Dendritic cell treated with granulocyte-macrophage colony-stimulating factor and Interleukin-4, amounts not matched to agents 40 ng/mL and 50 ng/mL, for 4 days (primary cell): Measurements from ENCODE around the gene PHACTR3.

Experiments used
- H3K27ac Mint-ChIP-seq: one replicate; pipeline ENCODE4 v1.8.0; 2022; ENCODE audit warnings: mild to moderate bottlenecking, mixed read lengths
- H3K27me3 Mint-ChIP-seq: one replicate; pipeline ENCODE4 v1.8.0; 2022; ENCODE audit warnings: mild to moderate bottlenecking, mixed read lengths
- H3K36me3 Mint-ChIP-seq: one replicate; pipeline ENCODE4 v1.8.0; 2022; ENCODE audit warnings: low read depth, mixed read lengths
- H3K4me1 Mint-ChIP-seq: one replicate; pipeline ENCODE4 v1.8.0; 2022; ENCODE audit warnings: low read depth, mixed read lengths
- H3K4me3 Mint-ChIP-seq: one replicate; pipeline ENCODE4 v1.8.0; 2022; ENCODE audit warnings: mild to moderate bottlenecking, moderate library complexity, mixed read lengths
- H3K9me3 Mint-ChIP-seq: one replicate; pipeline ENCODE4 v1.8.0; 2022; ENCODE audit warnings: mixed read lengths
- intact Hi-C: fragments of 100-400 bp; cut with micrococcal nuclease; formaldehyde crosslinking; loops from one replicate; pipeline ENCODE4 v1.15.0; 2022

Gene PHACTR3

DNA sequence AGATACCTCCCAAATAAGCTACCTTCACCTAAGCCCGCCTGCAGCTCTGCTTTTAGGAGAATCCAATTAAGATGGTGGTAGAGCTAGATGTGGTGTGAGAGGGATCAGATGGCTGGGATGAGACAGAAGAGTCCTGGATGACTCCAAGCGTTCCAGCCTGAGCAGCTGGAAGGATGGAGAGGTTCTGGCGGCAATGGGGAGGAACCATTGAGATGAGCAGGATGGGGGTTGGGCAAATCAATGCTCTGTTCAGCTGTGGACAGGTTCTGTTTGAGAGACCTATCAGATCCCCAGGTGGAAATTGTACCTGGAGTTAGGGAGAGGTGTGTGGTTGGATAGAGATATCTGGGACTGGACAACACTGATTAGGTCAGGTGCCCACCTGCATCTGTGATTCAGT, 23.0 kb downstream of the PHACTR3 start:
- Mint-ChIP-seq H3K4me1 (no peaks in the 10 kb centered on the region), H3K9me3 (no peaks in the 10 kb centered on the region), H3K36me3 (no peaks in the 10 kb centered on the region), H3K27ac (no peak overlapping the region), H3K27me3 (peaks cover 10% of the 10 kb centered on the region), H3K4me3 (no peak overlapping the region)
- intact Hi-C loops, result no loop called here

DNA sequence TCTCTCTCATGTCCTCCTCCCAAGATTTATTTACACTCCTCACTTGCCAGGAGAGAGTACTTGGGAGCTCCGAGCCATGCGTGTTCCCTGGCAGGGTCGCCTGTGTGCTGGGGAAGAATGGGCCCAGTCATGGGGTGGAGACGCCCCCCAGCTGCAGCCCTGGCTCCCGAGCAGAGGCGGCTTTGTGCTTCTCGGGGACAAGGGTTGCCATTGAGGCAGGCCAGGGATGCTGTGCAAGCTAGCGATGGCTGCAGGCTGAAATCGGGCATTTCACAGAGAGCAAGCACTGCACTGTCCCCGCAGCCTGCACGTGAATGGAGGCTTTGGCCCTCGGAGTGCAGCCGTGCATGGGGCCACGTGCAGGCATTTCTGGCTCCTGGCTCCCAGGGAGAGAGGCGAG, 23.8 kb downstream of the PHACTR3 start:
- Mint-ChIP-seq H3K9me3 (no peaks in the 10 kb centered on the region), H3K27ac (no peak overlapping the region), H3K4me1 (no peaks in the 10 kb centered on the region), H3K27me3 (peaks cover 13% of the 10 kb centered on the region), H3K36me3 (no peaks in the 10 kb centered on the region), H3K4me3 (no peak overlapping the region)
- intact Hi-C loops, result no loop called here

DNA sequence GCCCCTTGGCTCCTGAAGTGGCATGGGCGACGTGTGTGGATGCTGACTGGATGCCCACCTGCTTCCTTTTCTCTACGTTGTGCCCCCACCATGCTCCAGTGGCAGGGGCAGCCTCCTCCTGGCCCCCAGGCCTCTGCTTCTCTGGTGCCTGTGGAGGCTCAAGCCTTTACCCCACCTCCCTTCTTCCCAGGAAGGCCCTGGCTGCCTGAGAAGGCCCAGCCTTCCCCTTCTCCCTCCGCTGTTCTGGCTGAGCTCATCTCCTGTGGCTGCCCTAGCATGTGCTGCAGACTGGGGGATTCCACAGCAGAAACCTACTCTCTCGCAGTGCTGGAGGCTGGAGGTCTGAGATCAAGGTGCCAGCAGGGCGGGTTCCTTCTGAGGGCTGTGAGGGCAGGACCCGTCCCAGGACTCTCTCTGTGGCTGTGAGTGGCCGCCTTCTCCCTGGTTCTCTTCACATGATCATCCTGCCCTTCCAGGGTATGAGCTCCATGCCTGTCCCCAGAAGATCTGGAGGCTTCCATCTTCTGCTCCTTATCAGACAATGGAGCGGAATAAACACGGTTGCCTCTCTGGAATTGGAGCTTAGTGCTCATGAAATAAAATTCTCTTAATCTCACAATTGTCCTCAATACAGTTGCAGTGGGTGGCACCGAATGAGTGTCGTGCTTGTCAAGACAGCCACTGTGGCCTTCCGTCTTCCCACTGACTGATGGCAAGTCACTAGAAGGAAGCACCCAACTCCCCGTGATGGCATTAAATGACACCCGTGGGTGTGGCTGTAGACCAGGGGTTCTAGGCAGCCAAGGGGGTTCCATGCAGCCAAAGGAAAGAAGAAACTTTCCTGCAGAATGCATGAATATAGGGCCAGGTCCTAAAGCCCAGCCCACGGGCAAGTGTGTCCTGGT, 25.1 kb downstream of the PHACTR3 start:
- intact Hi-C loops, result no loop called here
- Mint-ChIP-seq H3K27me3 (peaks cover 13% of the 10 kb centered on the region), H3K4me1 (no peaks in the 10 kb centered on the region), H3K9me3 (no peaks in the 10 kb centered on the region), H3K36me3 (no peaks in the 10 kb centered on the region), H3K27ac (no peak overlapping the region), H3K4me3 (no peak overlapping the region)

DNA sequence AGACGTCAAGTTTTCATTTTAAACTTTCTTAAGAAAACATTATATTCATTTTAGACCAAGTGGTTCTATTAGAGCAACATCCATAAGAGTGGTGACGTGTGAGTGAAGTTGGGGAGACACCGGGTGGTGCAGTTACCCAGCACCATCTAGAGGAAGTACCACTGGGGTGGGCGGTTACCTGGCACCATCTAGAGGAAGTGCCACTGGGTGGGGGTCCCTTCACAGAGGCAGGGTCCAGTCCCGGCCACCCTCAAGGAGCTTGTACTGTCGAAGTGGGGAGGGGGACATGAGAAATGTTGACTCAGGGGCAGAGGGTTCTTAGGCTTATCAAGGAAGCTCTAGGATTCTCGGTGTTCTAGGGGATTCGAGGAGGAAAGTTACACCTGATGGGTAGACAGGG, 26.2 kb downstream of the PHACTR3 start:
- no peak overlapping the region for H3K27ac Mint-ChIP-seq
- H3K4me3 Mint-ChIP-seq, result no peak overlapping the region
- no peaks in the 10 kb centered on the region for H3K36me3 Mint-ChIP-seq
- no peaks in the 10 kb centered on the region for H3K9me3 Mint-ChIP-seq
- no peaks in the 10 kb centered on the region for H3K4me1 Mint-ChIP-seq
- intact Hi-C loops, result no loop called here
- H3K27me3 Mint-ChIP-seq, result peaks cover 13% of the 10 kb centered on the region

DNA sequence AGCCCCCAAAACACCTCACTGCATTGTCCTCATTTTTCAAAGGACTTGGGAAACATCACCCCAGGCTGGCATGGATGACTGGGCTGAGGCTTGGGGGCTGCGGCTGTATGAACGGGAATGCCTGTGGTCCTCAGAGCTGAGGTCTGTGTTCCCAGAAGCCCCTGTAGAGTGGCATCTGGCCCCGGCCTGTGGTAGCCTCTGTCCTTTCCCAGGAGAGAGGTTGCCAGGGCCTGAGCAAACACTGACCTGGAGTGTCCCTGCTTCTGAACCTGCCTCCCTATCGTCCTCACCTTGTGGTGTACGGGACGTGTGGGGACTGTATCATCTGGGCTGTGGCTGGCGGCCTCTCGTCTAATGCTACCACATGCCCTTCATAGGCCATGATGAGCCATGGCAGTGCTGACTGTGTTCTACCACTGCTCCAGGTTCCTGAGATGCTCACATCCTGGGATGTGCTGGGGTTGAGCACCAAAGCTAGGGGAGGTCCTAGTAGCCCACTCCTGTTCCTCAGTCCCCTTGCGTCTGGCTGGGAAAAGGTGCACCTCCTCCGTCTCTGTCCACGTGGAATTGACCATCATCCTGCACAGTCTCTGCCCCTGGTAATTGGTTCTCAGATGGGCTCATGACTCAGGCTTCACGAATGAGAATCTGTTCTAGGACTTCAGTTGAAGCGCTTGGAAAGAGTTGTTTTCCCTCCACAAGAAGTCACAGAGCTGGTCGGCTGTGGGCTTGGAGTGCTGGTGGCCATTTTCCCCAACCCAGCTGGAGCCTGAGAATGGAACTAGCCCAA, 27.6 kb downstream of the PHACTR3 start:
- Mint-ChIP-seq H3K27me3 (peaks cover 8% of the 10 kb centered on the region), H3K36me3 (no peaks in the 10 kb centered on the region), H3K27ac (no peak overlapping the region), H3K9me3 (no peaks in the 10 kb centered on the region), H3K4me1 (no peaks in the 10 kb centered on the region), H3K4me3 (no peak overlapping the region)
- intact Hi-C loops, result no loop called here

DNA sequence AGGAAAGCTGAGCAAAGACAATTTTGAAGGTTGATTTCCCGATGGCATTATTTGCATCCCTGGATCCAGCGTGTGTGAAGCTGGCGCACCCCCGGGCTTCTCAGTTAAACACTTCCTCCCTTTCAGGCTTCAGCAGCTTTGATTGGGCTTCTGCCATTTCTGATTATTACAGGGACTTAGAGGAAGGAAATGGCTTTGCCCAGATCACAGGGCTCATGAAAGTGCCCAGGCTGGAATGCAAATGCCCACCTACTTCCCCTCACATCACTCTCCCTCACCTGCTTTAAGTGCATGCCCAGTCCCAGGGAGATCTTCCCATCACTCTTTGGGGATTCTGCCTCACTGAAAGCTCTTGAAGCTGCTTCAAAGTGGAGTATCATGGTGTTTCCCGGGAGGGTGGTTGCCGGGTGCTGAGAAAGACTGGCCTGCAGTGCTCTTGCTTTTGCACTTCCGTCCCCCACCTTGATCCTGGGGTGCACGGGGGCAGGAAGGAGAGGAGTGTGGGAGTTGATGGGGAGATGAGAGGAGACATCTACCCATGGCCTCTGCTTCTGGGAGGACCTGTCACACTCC, 28.3 kb downstream of the PHACTR3 start:
- Mint-ChIP-seq H3K4me1 (no peaks in the 10 kb centered on the region), H3K9me3 (no peaks in the 10 kb centered on the region), H3K36me3 (no peaks in the 10 kb centered on the region), H3K27ac (no peak overlapping the region), H3K27me3 (peaks cover 9% of the 10 kb centered on the region), H3K4me3 (no peak overlapping the region)
- intact Hi-C loops, result no loop called here

DNA sequence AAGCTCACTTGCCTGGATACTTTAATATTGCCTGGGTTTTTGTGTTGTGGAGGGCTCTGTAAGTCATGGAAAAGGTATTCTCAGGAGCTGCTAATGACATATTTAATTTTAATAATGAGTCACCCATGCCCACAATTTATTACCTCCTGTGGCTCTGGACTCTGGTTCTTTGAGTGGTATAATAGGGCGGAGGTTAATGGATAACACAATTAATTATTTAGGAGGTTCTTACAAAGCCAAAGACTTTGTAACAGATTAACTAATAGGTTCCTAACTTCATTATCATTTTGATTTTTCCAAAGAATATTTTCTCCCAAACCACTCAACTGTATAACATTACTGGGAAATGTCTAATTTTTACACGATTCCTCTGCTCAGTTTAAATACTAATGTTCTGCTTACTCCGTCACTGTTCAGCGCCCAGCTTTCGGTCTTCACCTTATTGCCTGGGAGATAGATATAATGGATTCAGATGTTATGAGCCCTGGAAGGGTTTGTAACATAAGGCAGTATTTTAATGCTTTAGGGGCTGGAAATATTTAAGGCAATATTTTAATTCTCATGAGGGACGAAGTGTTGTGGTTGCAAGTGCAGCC, 29.4 kb downstream of the PHACTR3 start:
- H3K9me3 Mint-ChIP-seq, result no peaks in the 10 kb centered on the region
- intact Hi-C loops, result no loop called here
- peaks cover 9% of the 10 kb centered on the region for H3K27me3 Mint-ChIP-seq
- H3K36me3 Mint-ChIP-seq, result no peaks in the 10 kb centered on the region
- no peak overlapping the region for H3K27ac Mint-ChIP-seq
- no peak overlapping the region for H3K4me3 Mint-ChIP-seq
- H3K4me1 Mint-ChIP-seq, result no peaks in the 10 kb centered on the region

DNA sequence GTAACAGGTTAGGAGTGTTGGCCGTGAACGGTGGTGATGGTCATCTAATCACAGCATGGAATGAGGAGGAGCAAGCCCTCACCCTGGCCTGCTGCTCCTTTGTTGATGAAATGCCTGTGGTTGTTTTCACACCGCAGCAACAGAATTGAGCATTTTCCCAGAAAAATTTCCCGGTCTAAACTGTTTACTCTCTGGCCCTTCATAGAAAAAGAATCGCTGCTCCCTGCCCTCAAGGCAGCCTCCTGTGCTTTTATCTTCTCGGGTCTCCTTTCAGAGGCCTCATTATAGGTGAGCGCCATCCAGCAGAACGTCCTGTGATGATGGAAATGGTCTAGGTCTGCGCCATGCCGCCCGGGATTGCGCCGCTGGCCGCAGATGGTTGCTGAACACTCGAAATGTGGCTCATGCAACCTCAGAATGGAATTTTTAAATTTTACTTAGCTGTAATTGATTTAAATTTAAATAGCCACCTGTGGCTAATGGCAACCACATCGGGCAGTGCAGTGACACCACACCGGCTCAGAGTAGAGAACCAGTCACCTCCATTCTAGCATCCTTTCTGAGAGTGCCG, 30.2 kb downstream of the PHACTR3 start:
- H3K36me3 Mint-ChIP-seq, result no peaks in the 10 kb centered on the region
- no peak overlapping the region for H3K4me3 Mint-ChIP-seq
- peaks cover 12% of the 10 kb centered on the region for H3K27me3 Mint-ChIP-seq
- H3K27ac Mint-ChIP-seq, result no peak overlapping the region
- intact Hi-C loops, result no loop called here
- no peaks in the 10 kb centered on the region for H3K9me3 Mint-ChIP-seq
- H3K4me1 Mint-ChIP-seq, result no peaks in the 10 kb centered on the region

DNA sequence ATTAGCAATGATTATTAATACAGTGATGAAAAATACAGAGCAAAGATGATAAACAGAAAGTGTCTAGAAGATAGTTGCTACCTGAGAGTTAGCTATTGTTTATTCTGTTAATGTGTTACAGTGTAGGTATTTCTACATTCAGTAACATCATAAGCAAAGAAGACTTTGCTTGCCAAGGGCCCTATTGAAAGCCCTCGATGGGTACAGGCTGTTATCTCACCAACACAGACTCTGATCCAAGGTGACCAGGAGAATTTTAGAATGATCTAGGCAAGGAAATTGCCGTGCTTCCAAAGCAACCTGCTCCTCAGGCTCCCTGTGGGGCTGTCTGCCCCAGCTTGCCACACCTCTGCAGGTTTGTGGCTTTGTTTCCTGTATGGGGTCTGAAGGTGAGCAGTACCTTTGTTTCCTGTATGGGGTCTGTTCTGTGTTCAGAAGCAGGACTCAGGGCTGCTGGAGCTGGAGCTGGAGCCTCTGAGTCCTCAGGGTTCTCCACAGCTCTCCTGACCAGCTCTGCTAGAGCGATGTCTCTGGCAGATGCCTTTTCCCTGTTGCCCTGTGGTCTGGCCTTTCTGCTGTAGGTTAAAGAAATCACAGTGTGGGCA, 32.5 kb downstream of the PHACTR3 start:
- Mint-ChIP-seq H3K27ac (no peak overlapping the region), H3K36me3 (no peaks in the 10 kb centered on the region), H3K9me3 (no peaks in the 10 kb centered on the region), H3K4me1 (no peaks in the 10 kb centered on the region), H3K27me3 (peaks cover 12% of the 10 kb centered on the region), H3K4me3 (no peak overlapping the region)
- intact Hi-C loops, result no loop called here

DNA sequence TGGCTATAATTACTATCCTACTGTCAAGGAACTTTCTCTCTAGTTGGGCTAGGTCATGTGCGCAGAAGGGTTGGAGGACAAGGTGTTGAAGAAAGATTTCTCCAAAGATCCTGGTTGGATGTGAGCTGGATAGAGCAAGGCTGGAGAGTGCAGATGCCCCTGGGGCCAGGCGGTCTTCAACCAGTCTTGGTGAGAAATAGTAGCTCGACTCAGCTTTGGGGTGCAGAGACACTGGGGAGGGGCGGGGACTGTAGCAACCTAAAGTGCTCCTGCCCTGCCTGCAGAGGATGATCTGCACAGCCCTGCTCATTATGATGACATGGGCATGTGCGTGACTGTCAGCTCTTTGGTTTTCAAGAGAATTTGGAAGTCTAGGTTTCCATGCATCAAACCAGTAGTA, 35.9 kb downstream of the PHACTR3 start:
- Mint-ChIP-seq H3K27me3 (peaks cover 24% of the 10 kb centered on the region), H3K36me3 (no peaks in the 10 kb centered on the region), H3K27ac (no peak overlapping the region), H3K9me3 (no peaks in the 10 kb centered on the region), H3K4me3 (no peak overlapping the region), H3K4me1 (no peaks in the 10 kb centered on the region)
- intact Hi-C loops, result no loop called here

DNA sequence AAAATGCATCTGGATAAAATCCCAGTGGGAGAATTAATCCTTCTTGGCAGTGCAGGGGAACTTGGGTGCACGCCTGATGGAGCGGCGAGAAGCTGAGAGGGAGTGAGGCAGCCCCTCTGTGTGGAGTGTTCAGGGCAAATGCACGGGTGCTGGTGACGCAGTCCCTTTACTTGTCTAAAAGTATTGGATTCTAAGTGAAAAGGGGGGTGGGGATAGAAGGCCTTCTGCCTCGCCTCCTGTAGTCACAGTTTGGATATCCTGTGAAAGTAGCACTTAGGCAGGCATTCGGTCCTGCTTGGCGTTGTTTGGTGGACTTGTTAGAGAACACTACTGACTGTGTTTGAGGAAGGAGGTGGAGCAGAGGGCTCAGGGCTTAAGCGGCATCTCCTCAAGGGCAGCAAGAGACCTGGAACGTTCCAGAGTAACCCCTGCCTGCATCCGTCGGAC, 39.3 kb downstream of the PHACTR3 start:
- no peaks in the 10 kb centered on the region for H3K4me1 Mint-ChIP-seq
- H3K27me3 Mint-ChIP-seq, result peaks cover 30% of the 10 kb centered on the region
- intact Hi-C loops, result no loop called here
- no peaks in the 10 kb centered on the region for H3K36me3 Mint-ChIP-seq
- H3K4me3 Mint-ChIP-seq, result no peak overlapping the region
- H3K9me3 Mint-ChIP-seq, result peaks cover 14% of the 10 kb centered on the region
- H3K27ac Mint-ChIP-seq, result no peak overlapping the region

DNA sequence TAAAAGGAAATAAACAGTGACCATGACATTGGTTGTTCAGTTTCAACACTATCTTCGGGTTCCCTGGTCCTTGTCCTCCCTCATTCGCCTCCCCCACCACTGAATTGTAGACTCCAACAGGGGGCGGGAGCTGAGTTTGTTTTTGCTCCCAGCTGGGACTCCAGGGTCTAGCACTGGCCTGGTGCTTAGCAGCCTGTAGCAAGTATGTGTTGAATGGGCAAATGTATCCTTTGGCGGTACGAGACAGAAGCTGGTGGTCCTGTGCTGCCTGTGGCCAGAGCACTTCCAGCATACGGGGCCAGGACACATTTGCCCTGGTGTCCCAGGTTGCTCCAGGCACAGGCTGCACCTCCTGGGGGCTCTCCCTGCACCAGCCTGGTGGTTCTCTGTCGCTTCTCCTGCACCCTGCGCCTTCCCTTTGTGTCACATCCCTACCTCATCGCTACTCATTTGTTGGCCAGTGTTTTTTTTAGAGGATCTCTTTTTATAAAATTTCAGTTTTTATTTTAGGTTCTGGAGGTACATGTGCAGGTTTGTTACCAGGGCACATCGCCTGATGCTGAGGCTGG, 40.1 kb downstream of the PHACTR3 start:
- no peaks in the 10 kb centered on the region for H3K36me3 Mint-ChIP-seq
- intact Hi-C loops, result no loop called here
- no peaks in the 10 kb centered on the region for H3K4me1 Mint-ChIP-seq
- H3K27ac Mint-ChIP-seq, result no peak overlapping the region
- no peak overlapping the region for H3K4me3 Mint-ChIP-seq
- peaks cover 14% of the 10 kb centered on the region for H3K9me3 Mint-ChIP-seq
- peaks cover 26% of the 10 kb centered on the region for H3K27me3 Mint-ChIP-seq

DNA sequence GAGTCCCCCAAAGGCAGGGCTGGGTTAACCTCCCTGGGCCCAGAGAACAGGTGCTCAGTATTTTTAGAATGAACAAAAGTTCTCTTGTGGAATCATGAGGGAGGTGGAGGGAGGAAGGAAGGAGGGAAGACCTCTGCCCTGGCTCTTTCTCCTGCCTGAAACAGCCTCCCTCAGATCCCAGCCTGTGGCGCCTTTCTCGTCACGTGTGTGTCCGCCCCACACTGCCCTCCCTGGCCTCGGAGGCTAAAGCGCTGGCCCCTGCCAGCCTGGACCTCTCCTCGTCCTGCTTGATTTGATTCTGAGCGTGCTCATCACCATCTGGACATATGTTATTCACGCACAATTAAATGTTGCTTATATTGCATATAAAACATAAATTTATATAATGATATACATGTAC, 40.9 kb downstream of the PHACTR3 start:
- H3K27me3 Mint-ChIP-seq, result peaks cover 27% of the 10 kb centered on the region
- no peak overlapping the region for H3K27ac Mint-ChIP-seq
- intact Hi-C loops, result no loop called here
- no peaks in the 10 kb centered on the region for H3K4me1 Mint-ChIP-seq
- H3K4me3 Mint-ChIP-seq, result no peak overlapping the region
- H3K36me3 Mint-ChIP-seq, result no peaks in the 10 kb centered on the region
- H3K9me3 Mint-ChIP-seq, result peaks cover 14% of the 10 kb centered on the region
